CD4-positive, alpha-beta T cell treated with Interleukin-15 for 1 hour (primary cell): ENCODE results near the gene MEF2C.

Experiments
- DNase-seq: peaks from one replicate; pipeline ENCODE4 v3.0.0-alpha.2; 2020

The MEF2C gene

GRCh38 chr5:88888291-88888690, 5.3 kb upstream of the MEF2C start:
- no peak for DNase-seq

GRCh38 chr5:88887342-88887741, 4.4 kb upstream of the MEF2C start:
- no peak for DNase-seq

- peak; percentile 20 for DNase-seq
These were observed 3.9 kb upstream of the MEF2C start for GRCh38 chr5:88886746-88887341.

GRCh38 chr5:88886252-88886651, 3.3 kb upstream of the MEF2C start:
- DNase-seq = no peak

GRCh38 chr5:88885002-88885401, 2.0 kb upstream of the MEF2C start:
- DNase-seq = no peak

- DNase-seq = no peak
These were observed 1.6 kb upstream of the MEF2C start for GRCh38 chr5:88884608-88884877.

- peak; percentile 35 for DNase-seq
These were observed 1.0 kb upstream of the MEF2C start for GRCh38 chr5:88883836-88884607.

- DNase-seq = no peak
These were observed 527 bp downstream of the MEF2C start for GRCh38 chr5:88882276-88883038.

GRCh38 chr5:88881571-88881971, 1.4 kb downstream of the MEF2C start:
- DNase-seq = no peak

- DNase-seq = no peak
These were observed 2.8 kb downstream of the MEF2C start for GRCh38 chr5:88880201-88880600.

- DNase-seq = no peak
These were observed 3.3 kb downstream of the MEF2C start for GRCh38 chr5:88879724-88880123.

GRCh38 chr5:88878976-88879375, 4.0 kb downstream of the MEF2C start:
- no peak for DNase-seq

GRCh38 chr5:88877826-88878225, 5.2 kb downstream of the MEF2C start:
- no peak for DNase-seq

GRCh38 chr5:88876714-88877113, 6.3 kb downstream of the MEF2C start:
- no peak for DNase-seq

- DNase-seq = no peak
These were observed 7.4 kb downstream of the MEF2C start for GRCh38 chr5:88875341-88876234.

GRCh38 chr5:88873447-88873846, 9.5 kb downstream of the MEF2C start:
- DNase-seq = no peak

GRCh38 chr5:88872971-88873370, 10.0 kb downstream of the MEF2C start:
- DNase-seq = no peak

- no peak for DNase-seq
These were observed 12.7 kb downstream of the MEF2C start for GRCh38 chr5:88870285-88870684.

- DNase-seq = no peak
These were observed 14.4 kb downstream of the MEF2C start for GRCh38 chr5:88868468-88869068.

- DNase-seq = no peak
These were observed 15.3 kb downstream of the MEF2C start for GRCh38 chr5:88867638-88868037.

- no peak for DNase-seq
These were observed 19.5 kb downstream of the MEF2C start for GRCh38 chr5:88863523-88863922.

- DNase-seq = no peak
These were observed 20.3 kb downstream of the MEF2C start for GRCh38 chr5:88862547-88863175.
